ENCODE results near the gene DCAF4.
"Not testable (repeated sequence)": the region's sequence is repeated elsewhere in the genome, so short reads cannot be mapped to it uniquely, and the experiment has no call there.

The DCAF4 gene

DNA sequence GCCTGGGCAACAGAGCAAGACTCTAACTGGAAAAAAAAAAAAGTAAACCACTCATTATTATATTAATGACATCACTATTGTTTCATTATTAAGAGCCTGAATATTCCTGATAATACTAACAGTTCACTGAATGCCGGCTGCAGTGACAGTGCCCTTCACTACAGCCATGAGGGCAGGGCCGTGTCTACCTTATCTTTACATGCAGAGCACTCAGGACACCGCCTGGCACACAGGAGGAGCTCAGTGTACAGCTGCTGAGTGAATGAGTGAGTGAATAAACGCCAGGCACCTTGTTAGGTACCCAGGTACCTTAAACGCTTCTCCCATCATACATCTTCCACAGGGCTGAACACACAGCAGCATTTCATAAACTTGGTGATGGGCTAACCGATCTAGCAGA lies 77.4 kb downstream of the DCAF4 start:
- no peak overlapping the region for H3K4me3 ChIP-seq (ENCODE audit: low read depth, low read length)

DNA sequence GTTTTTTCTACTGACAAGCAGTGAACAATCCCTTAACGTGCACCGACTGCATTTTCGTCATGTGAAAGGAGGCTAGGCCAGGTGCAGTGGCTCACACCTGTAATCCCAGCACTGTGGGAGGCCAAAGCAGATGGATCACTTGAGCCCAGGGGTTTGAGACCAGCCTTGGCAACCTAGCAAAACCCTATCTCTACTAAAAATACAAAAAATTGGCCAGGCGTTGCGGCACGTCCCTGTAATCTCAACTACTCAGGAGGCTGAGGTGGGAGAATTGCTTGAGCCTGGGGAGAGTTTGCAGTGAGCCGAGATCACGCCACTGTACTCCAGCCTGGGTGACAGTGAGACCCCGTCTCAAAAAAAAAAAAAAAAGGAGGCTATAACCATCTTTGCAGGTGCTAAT lies 78.4 kb downstream of the DCAF4 start:
- not testable (repeated sequence) for H3K4me3 ChIP-seq (ENCODE audit: low read depth, low read length)

More for the DNA sequence above, 77.4 kb downstream of the DCAF4 start:
- TF ChIP-seq, protein P1, sequence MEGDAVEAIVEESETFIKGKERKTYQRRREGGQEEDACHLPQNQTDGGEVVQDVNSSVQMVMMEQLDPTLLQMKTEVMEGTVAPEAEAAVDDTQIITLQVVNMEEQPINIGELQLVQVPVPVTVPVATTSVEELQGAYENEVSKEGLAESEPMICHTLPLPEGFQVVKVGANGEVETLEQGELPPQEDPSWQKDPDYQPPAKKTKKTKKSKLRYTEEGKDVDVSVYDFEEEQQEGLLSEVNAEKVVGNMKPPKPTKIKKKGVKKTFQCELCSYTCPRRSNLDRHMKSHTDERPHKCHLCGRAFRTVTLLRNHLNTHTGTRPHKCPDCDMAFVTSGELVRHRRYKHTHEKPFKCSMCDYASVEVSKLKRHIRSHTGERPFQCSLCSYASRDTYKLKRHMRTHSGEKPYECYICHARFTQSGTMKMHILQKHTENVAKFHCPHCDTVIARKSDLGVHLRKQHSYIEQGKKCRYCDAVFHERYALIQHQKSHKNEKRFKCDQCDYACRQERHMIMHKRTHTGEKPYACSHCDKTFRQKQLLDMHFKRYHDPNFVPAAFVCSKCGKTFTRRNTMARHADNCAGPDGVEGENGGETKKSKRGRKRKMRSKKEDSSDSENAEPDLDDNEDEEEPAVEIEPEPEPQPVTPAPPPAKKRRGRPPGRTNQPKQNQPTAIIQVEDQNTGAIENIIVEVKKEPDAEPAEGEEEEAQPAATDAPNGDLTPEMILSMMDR (IDR thresholded peaks at IDR 0.05; ENCODE audit: low read depth, low read length): no peak

DNA sequence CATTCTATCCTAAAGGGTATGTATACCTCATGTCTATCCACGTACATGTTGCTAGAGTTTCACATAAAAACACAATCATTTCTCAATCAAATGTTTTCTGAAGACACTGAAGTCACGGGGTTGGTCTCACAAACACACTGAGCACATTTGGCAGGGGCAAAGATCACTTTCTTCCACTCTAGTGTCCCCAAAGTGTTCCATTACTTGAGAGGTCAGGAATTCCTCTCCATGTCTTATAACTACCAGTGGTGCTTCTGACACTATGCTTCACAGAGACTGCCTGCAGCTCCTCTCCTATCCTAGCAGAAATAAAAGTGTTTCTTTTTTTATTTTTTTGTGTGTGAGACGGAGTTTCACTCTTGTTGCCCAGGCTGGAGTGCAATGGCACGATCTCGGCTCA lies 81.6 kb downstream of the DCAF4 start:
- TF ChIP-seq, protein P1 (IDR thresholded peaks at IDR 0.05; ENCODE audit: low read depth, low read length): no peak
- H3K4me3 ChIP-seq (ENCODE audit: low read depth, low read length): no peak overlapping the region

DNA sequence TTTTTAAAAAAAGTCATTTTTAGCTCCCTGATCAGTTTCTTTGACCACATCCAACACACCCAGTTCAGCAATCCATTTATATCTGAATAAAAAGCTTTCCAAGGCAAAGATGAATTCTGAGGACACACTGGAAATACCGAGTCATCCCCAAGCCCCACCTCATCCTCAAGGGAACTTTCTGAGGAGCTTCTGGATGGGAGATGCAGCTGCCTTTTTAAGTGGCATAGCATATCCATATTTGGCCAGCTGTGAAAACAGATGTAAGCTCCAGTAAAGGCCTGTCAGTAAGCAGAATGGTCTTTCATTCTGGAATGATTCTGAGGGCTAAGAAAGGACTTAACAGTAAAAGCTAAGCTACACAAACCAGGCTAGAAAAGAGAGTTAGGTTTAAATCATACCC lies 82.2 kb downstream of the DCAF4 start:
- no peak overlapping the region for H3K4me3 ChIP-seq (ENCODE audit: low read depth, low read length)
- TF ChIP-seq, protein P1 (IDR thresholded peaks at IDR 0.05; ENCODE audit: low read depth, low read length): no peak
